H1 (cell line): ENCODE measurements around the gene ATP7B. TPM values are rescaled to one million over a fixed set of nuclear protein-coding genes. Genes with fewer than 3 reads are reported as not detected.

Experiments used
- CTCF ChIA-PET: fragments of 300-600 bp; sonication (Branson Sonifier 250); formaldehyde crosslinking; loops from one replicate; lab custom pipeline; 2021; ENCODE audit not compliant: partially characterized antibody; lab: Charles Lee
- POLR2A ChIA-PET: fragments of 300-600 bp; sonication (Branson Sonifier 250); formaldehyde crosslinking; loops from one replicate; lab custom pipeline; 2021; ENCODE audit warnings: inconsistent platforms; ENCODE audit not compliant: partially characterized antibody; lab: Charles Lee
- DNase-seq, 2 experiments: peaks; one replicate each; pipeline versions ENCODE4 v3.0.0 to v3.0.0-alpha.2; 2010 to 2022; ENCODE audit warnings: low spot score in 2 of 2, low read depth in 1 of 2, mixed read lengths in 1 of 2
- FAIRE-seq: peaks from 2 replicates; lab custom pipeline; 2011; peaks lifted over from hg19 to GRCh38; lab: Jason Lieb, UNC
- H2AFZ ChIP-seq: 2 replicates; pipeline ENCODE4 v1.8.1; 2012; ENCODE audit warnings: low read length, inconsistent platforms
- H2AK5ac ChIP-seq: 2 replicates; pipeline ENCODE4 v1.6.1; 2013; ENCODE audit warnings: low read depth, low read length
- H2BK120ac ChIP-seq: replicated peaks from 2 replicates; pipeline ENCODE3; 2013; ENCODE audit warnings: low read depth, low read length, inconsistent platforms
- H2BK12ac ChIP-seq: 2 replicates; pipeline ENCODE4 v1.6.1; 2013; ENCODE audit warnings: low read depth, low read length
- H2BK15ac ChIP-seq: 2 replicates; pipeline ENCODE4 v1.6.1; 2013; ENCODE audit warnings: low read length
- H2BK20ac ChIP-seq: 2 replicates; pipeline ENCODE4 v1.6.1; 2013; ENCODE audit warnings: low read length
- H2BK5ac ChIP-seq: 2 replicates; pipeline ENCODE4 v1.6.1; 2013; ENCODE audit warnings: low read depth, low read length
- H3K14ac ChIP-seq: 2 replicates; pipeline ENCODE4 v1.6.1; 2013; ENCODE audit warnings: inconsistent platforms; ENCODE audit not compliant: insufficient read length
- H3K18ac ChIP-seq: 2 replicates; pipeline ENCODE4 v1.6.1; 2013; ENCODE audit warnings: low read length; ENCODE audit errors: extremely low read depth
- H3K23ac ChIP-seq: 2 replicates; pipeline ENCODE4 v1.6.1; 2013; ENCODE audit warnings: inconsistent platforms; ENCODE audit not compliant: insufficient read length
- H3K23me2 ChIP-seq: 2 replicates; pipeline ENCODE4 v1.6.1; 2013; ENCODE audit warnings: low read depth, low read length
- H3K27ac ChIP-seq: 2 replicates; pipeline ENCODE4 v1.6.1; 2011; ENCODE audit warnings: low read depth, low read length, inconsistent platforms
- H3K27me3 ChIP-seq, 4 experiments: replicated peaks in 1 of 4; 1 replicate in 1 of 4; 2 replicates in 3 of 4; pipeline versions ENCODE4 v1.6.1 to v1.8.1; 2011 to 2013; ENCODE audit warnings: low read length in 3 of 4, mild to moderate bottlenecking in 3 of 4, inconsistent platforms in 2 of 4, mixed read lengths in 2 of 4, moderate library complexity in 1 of 4; ENCODE audit not compliant: control insufficient read depth in 3 of 4, insufficient read depth in 3 of 4; ENCODE audit errors: extremely low read depth in 1 of 4
- H3K36me3 ChIP-seq, 4 experiments: 2 replicates each; pipeline versions ENCODE4 v1.6.1 to v1.8.1; 2011 to 2013; ENCODE audit warnings: mild to moderate bottlenecking in 4 of 4, low read length in 3 of 4, moderate library complexity in 2 of 4, control low read depth in 1 of 4, inconsistent platforms in 1 of 4; ENCODE audit not compliant: insufficient read depth in 4 of 4, control insufficient read depth in 2 of 4
- H3K4ac ChIP-seq: replicated peaks from 2 replicates; pipeline ENCODE3; 2013; ENCODE audit warnings: low read length, low read depth, mixed read lengths, inconsistent platforms; ENCODE audit not compliant: insufficient read length
- H3K4me1 ChIP-seq, 4 experiments: replicated peaks in 1 of 4; 1 replicate in 1 of 4; 2 replicates in 3 of 4; pipeline versions ENCODE4 v1.6.1 to v1.8.1; 2011 to 2013; ENCODE audit warnings: low read length in 3 of 4, inconsistent platforms in 2 of 4, mixed read lengths in 1 of 4; ENCODE audit not compliant: insufficient read depth in 4 of 4, control insufficient read depth in 3 of 4
- H3K4me2 ChIP-seq, 2 experiments: 2 replicates each; pipeline versions ENCODE4 v1.6.1 to v1.8.1; 2011 to 2013; ENCODE audit warnings: low read depth in 2 of 2, low read length in 2 of 2, control low read depth in 1 of 2, inconsistent platforms in 1 of 2, mild to moderate bottlenecking in 1 of 2; ENCODE audit not compliant: insufficient read depth in 1 of 2
- H3K4me3 ChIP-seq, 4 experiments: fragments of 200-600, 300-600 bp in 1 of 4; sonication (generic), shearing (Covaris generic), sonication (Bioruptor Twin) in 1 of 4; 2 replicates each; pipeline versions ENCODE4 v1.5.1 to v1.8.1; 2011 to 2016; ENCODE audit warnings: low read length in 4 of 4, low read depth in 3 of 4, control low read depth in 2 of 4, inconsistent platforms in 2 of 4, mild to moderate bottlenecking in 2 of 4, mixed read lengths in 1 of 4, moderate library complexity in 1 of 4; ENCODE audit not compliant: insufficient read depth in 2 of 4; ENCODE audit errors: extremely low read depth in 1 of 4
- H3K56ac ChIP-seq: replicated peaks from 2 replicates; pipeline ENCODE3; 2013; ENCODE audit warnings: low read depth, mild to moderate bottlenecking, mixed read lengths, low read length, inconsistent platforms; ENCODE audit not compliant: insufficient read length
- H3K79me1 ChIP-seq: 2 replicates; pipeline ENCODE4 v1.6.1; 2013; ENCODE audit warnings: low read depth, low read length, control low read depth
- H3K79me2 ChIP-seq, 2 experiments: 2 replicates each; pipeline versions ENCODE4 v1.6.1 to v1.8.1; 2012 to 2013; ENCODE audit warnings: low read length in 2 of 2, mild to moderate bottlenecking in 2 of 2, inconsistent platforms in 1 of 2; ENCODE audit not compliant: insufficient read depth in 2 of 2, control insufficient read depth in 1 of 2
- H3K9ac ChIP-seq, 4 experiments: replicated peaks in 1 of 4; 1 replicate in 1 of 4; 2 replicates in 3 of 4; pipeline versions ENCODE4 v1.6.1 to v1.8.1; 2011 to 2013; ENCODE audit warnings: low read depth in 3 of 4, low read length in 3 of 4, control low read depth in 2 of 4, mild to moderate bottlenecking in 2 of 4, moderate library complexity in 2 of 4, inconsistent platforms in 1 of 4; ENCODE audit errors: extremely low read depth in 1 of 4
- H3K9me3 ChIP-seq, 2 experiments: 2 replicates each; pipeline versions ENCODE4 v1.6.1 to v1.8.1; 2012 to 2013; ENCODE audit warnings: mild to moderate bottlenecking in 2 of 2, moderate library complexity in 2 of 2, control low read depth in 1 of 2, inconsistent platforms in 1 of 2, low read depth in 1 of 2, low read length in 1 of 2, mixed read lengths in 1 of 2; ENCODE audit not compliant: insufficient read depth in 2 of 2
- H4K20me1 ChIP-seq, 2 experiments: replicated peaks in 1 of 2; 2 replicates each; pipeline versions ENCODE3 to v1.8.1; 2011 to 2013; ENCODE audit warnings: inconsistent platforms in 2 of 2, low read length in 2 of 2, mild to moderate bottlenecking in 1 of 2; ENCODE audit not compliant: insufficient read depth in 2 of 2, control insufficient read depth in 1 of 2
- H4K5ac ChIP-seq: 2 replicates; pipeline ENCODE4 v1.6.1; 2013; ENCODE audit warnings: low read length, low read depth, mixed read lengths, inconsistent platforms; ENCODE audit not compliant: insufficient read length
- H4K8ac ChIP-seq: 2 replicates; pipeline ENCODE4 v1.8.0; 2013; ENCODE audit warnings: mild to moderate bottlenecking, moderate library complexity, low read length, inconsistent platforms; ENCODE audit not compliant: insufficient read depth; ENCODE audit errors: extremely low read depth
- H4K91ac ChIP-seq: replicated peaks from 2 replicates; pipeline ENCODE3; 2013; ENCODE audit warnings: low read length, mixed read lengths, inconsistent platforms; ENCODE audit not compliant: insufficient read length
- RBBP5 ChIP-seq: IDR thresholded peaks from 2 replicates; pipeline ENCODE4 v1.7.1; 2012; ENCODE audit warnings: low read depth, mild to moderate bottlenecking, inconsistent platforms, low read length, moderate library complexity, borderline replicate concordance
- TCF12 ChIP-seq: IDR thresholded peaks from 2 replicates; pipeline ENCODE4 v1.6.1; 2011; ENCODE audit warnings: low read depth, mild to moderate bottlenecking, low read length
- WGBS, 2 experiments: shearing (Covaris generic) in 1 of 2; methylation state at CpG; one replicate each; pipeline versions ENCODE4 v1.1.6 to v1.1.7; 2013 to 2015; ENCODE audit warnings: low lambda C conversion rate in 2 of 2, mixed read lengths in 2 of 2, inconsistent platforms in 1 of 2, low coverage in 1 of 2, missing lambda C conversion rate in 1 of 2; ENCODE audit not compliant: insufficient replicate concordance in 2 of 2, insufficient coverage in 1 of 2, insufficient read length in 1 of 2; ENCODE audit errors: extremely low coverage in 1 of 2, missing lambda C conversion rate in 1 of 2; 5-methylcytosine and 5-hydroxymethylcytosine counted together
- polyA plus RNA-seq, 7 experiments: library from polyadenylated mRNA; depleted of rRNA in 3 of 7; stranded (reverse) in 5 of 7; unstranded in 2 of 7; fragments of >200 nt in 5 of 7; fragments of 200-250 nt in 2 of 7; gene quantifications; 1 replicate in 5 of 7; 2 replicates in 1 of 7; 4 replicates in 1 of 7; pipeline versions ENCODE4 v1.2.1 to v1.2.3, GENCODE V29; 2011 to 2013; ENCODE audit warnings: missing spikeins in 2 of 7, mixed read lengths in 2 of 7
- total RNA-seq: library from RNA; stranded (reverse); fragmentation: NEBNext Ultra II Directional; extraction: Animal tissue kit (Norgen Biotek cat#: 25700); gene quantifications from 2 replicates; pipeline ENCODE4 v1.2.1, GENCODE V29; 2021

The ATP7B gene
- total and polyA plus RNA-seq, 2 of the 8 experiments (the other 6 are each of a cell fraction or from before 2014, with no cell fraction given) = 4.1 to 9.2 TPM

- 0 out of 8 replicates have a peak, but pooled peaks cover 0 to 2% (median 0%) of the 10 kb centered on the region in 4 experiments for H3K36me3 ChIP-seq
- TF ChIP-seq RBBP5 = no peak
- TF ChIP-seq TCF12 = no peak
- TF ChIP-seq, all 59 proteins: peak for 0
- Histone ChIP-seq H3K18ac (no peak overlapping the region), H3K79me1 (no peaks in the 10 kb centered on the region), H3K23me2 (no peaks in the 10 kb centered on the region), H3K27me3 (no peaks in the 10 kb centered on the region), H3K4ac (no peak overlapping the region), H2AK5ac (no peak overlapping the region), H3K4me1 (no peaks in the 10 kb centered on the region), H3K23ac (no peak overlapping the region), H2BK12ac (no peak overlapping the region), H3K56ac (no peak overlapping the region), H2BK5ac (no peak overlapping the region; the same call in 1 of the 2 replicates), H3K14ac (no peak overlapping the region), H3K4me3 (no peak overlapping the region), H2BK120ac (no peak overlapping the region), H3K4me2 (no peak overlapping the region), H2BK20ac (no peak overlapping the region), H4K91ac (no peak overlapping the region), H3K9ac (no peak overlapping the region), H2BK15ac (no peak overlapping the region), H3K27ac (no peak overlapping the region), H3K9me3 (no peaks in the 10 kb centered on the region), H4K5ac (no peak overlapping the region), H3K79me2 (no peaks in the 10 kb centered on the region), H2AFZ (no peak overlapping the region), H4K20me1 (no peaks in the 10 kb centered on the region), H4K8ac (peak overlapping the region; percentile 60)
- ChIA-PET POLR2A (interaction anchor here (0.7 kb wide), 1 partner anchor 169 kb away, joined by 3 read pairs; no protein-coding TSS in a partner anchor), CTCF (interaction anchor here (0.9 to 8.1 kb wide), 8 partner anchors 11 to 190 kb away, joined by 3 to 65 read pairs (median 6); partner anchors contain the start of gene NEK5)
- WGBS, 2 experiments = 95% methylated on average over 22 of the region's 22 CpGs; no CpG with 5 or more reads in 1 of the 2 experiments
- FAIRE-seq (no peak), DNase-seq (no peak)
Observed at GRCh38 chr13:51937320-51938290, 73.6 kb downstream of the ATP7B start.
